ENCODE results near the gene ADAM30.

DNA sequence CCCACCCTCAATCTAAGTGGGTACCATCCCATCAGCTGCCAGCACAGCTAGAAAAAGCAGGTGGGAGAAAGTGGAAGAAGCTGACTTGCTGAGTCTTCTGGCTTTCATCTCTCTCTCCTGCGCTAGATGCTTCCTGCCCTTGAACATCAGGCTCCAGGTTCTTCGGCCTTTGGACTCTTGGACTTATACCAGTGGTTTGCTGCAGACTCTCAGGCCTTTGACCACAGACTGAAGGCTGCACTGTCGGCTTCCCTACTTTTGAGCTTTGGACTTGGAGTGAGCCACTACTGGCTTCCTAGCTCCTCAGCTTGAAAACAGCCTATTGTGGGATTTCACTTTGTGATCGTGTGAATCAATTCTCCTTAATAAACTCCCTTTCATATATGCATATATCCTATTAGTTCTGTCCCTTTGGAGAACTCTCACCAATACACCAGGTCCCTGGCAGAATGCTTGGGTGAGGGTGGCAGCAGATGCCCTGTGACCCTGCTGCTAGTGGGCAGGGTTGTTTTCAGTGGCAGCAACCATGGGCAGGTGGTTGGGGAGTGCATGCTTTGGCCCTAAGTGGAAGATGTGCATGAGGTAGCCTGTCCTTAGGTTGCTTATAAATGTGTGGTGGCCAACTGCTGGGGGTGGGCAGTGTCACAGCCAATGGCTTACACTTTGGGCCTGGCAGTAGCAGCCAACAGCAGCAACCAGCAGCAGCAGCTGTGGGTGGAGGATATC is 10.8 kb upstream of the ADAM30 start:
- TF ChIP-seq, protein P1, sequence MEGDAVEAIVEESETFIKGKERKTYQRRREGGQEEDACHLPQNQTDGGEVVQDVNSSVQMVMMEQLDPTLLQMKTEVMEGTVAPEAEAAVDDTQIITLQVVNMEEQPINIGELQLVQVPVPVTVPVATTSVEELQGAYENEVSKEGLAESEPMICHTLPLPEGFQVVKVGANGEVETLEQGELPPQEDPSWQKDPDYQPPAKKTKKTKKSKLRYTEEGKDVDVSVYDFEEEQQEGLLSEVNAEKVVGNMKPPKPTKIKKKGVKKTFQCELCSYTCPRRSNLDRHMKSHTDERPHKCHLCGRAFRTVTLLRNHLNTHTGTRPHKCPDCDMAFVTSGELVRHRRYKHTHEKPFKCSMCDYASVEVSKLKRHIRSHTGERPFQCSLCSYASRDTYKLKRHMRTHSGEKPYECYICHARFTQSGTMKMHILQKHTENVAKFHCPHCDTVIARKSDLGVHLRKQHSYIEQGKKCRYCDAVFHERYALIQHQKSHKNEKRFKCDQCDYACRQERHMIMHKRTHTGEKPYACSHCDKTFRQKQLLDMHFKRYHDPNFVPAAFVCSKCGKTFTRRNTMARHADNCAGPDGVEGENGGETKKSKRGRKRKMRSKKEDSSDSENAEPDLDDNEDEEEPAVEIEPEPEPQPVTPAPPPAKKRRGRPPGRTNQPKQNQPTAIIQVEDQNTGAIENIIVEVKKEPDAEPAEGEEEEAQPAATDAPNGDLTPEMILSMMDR (IDR thresholded peaks at IDR 0.05): no peak
- no peak for TF ChIP-seq POLR2A (IDR thresholded peaks at IDR 0.05)
- no peak for TF ChIP-seq POLR2AphosphoS5 (IDR thresholded peaks at IDR 0.05)

All from suprapubic skin (tissue), 4 donors.